NCI-H2196 treated with DMSO at 0.1 percent for 48 hours (cell line): ENCODE measurements around the gene CNOT10.
"Not testable (repeated sequence)": the region's sequence is repeated elsewhere in the genome, so short reads cannot be mapped to it uniquely, and the experiment has no call there.

ENCODE experiments used
- DNase-seq: peaks from one replicate; lab custom pipeline; 2025; ENCODE audit not compliant: unreplicated experiment; lab: John Stamatoyannopoulos, UW

CNOT10 gene

DNA sequence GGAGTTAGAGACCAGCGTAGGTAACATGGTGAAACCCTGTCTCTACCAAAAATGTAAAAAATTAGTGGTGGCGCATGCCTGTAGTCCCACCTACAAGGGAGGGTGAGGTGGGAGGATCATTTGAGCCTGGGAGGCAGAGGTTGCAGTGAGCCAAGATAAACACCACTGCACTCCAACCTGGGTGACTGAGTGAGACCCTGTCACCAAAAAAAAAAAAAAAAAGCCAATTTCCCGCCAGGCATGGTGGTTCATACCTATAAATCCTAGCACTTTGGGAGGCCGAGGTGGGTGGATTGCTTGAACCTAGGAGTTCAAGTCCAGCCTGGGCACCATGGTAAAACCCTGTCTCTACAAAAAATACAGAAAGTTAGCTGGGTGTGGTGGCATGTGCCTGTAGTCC, 6.9 kb downstream of the CNOT10 start:
- no peak for DNase-seq

DNA sequence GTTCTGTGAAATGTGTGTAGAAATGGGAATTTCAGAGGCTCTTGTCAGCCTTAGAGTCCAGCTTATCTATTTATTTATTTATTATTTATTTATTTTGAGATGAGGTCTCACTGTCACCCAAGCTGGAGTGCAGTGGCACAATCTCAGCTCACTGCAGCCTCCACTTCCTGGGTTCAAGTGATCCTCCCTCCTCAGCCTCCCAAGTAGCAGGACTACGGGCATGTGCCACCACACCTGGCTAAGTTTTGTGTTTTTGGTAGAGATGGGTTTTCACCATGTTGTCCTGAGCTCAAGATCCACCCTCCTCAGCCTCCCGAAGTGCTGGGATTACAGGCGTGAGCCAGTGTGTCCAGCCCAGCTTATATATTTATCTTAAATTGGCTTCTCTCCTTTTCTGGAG, 11.5 kb downstream of the CNOT10 start:
- DNase-seq = no peak

DNA sequence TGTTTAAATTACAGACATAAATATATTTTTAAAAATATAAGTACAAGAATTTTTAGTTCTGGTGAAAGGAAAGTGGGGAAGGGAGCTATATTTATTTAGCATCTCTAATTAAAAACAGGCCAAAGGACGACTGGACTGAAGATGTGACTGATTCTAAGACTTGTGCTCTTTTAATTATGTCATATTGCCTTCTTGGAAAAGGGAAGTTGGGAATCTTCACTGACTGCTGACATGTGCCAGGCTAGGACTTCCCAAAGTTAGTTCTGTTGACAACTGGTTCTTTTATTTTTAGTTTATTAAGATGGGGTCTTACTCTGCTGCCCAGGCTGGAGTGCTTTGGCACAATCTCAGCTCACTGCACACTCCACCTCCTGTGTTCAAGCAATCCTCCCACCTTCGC, 13.5 kb downstream of the CNOT10 start:
- DNase-seq = no peak

DNA sequence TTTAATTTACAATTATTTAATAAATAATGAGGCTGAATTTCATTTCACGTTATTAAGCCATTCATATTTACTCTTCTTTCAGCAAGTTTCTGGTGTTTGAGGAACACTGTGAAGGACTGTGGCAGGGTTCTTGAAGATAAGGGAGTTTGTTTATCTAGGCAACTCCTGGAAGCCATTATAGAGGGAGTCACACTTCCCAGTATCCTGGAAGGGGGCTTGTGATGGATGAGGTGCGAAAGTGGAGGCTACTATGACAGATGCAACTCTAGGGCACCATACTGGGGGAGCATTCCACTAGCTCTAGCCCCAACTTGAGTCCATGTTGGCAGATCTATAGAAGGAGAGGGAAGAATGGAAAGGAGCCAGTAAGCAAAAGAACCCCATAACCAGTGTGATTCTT, 14.4 kb downstream of the CNOT10 start:
- DNase-seq = no peak

DNA sequence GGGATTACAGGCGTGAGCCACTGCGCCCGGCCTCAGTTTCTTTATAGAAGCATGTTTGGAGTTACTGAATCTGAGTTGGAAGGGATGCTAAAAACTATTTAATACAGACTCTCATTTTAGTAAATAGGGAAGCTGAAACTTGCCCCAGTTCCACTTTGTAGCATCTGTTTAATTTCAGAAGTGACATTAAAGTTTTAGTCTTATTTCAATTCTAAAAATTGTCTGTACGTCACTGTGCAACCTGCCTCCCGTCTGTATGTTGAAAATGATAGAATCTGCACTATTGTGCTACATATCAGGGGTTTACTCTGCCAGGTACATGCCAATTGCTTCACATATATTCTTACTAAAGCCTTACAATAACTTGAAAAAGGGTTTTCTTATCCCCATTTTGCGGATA, 15.3 kb downstream of the CNOT10 start:
- no peak for DNase-seq

DNA sequence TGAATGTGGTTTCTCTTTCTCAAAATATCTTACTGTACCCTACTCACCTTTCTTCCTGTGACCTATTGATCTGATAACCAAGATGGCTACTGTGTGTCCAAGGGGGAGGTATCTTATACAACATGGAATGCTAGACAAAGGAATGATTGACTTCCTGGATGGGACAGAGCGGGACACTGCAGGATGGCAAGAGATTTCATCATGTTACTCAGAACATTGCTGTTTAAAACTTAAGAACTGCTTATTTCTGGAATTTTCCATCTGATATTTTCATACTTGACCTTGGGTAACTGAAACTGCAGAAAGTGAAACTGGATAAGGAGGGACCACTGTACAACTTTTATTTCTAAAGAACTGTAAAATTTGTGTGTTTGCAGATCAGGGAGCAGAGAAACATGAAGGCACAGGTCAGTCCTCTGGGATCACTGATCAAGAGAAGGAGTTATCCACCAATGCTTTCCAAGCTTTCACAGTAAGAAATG, 18.5 kb downstream of the CNOT10 start:
- DNase-seq = no peak

DNA sequence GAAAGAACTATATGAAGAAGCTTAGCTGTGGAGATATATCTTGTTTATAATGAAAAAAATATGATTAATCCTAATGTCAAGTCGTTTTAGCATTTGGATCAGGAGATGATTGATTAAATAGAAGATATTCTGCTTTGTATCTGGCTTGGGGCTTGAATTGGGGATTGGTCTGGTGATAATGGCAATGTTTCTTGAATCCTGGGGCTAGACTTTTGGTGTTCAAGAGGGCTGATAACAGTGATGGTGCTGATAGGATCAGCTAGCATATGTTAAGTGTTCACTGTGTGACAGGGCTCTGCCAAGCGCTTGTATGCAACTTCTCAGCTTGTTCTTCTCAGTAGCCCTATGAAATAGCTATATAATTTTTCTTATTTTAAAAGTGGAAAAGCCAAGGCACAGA, 20.2 kb downstream of the CNOT10 start:
- no peak for DNase-seq

DNA sequence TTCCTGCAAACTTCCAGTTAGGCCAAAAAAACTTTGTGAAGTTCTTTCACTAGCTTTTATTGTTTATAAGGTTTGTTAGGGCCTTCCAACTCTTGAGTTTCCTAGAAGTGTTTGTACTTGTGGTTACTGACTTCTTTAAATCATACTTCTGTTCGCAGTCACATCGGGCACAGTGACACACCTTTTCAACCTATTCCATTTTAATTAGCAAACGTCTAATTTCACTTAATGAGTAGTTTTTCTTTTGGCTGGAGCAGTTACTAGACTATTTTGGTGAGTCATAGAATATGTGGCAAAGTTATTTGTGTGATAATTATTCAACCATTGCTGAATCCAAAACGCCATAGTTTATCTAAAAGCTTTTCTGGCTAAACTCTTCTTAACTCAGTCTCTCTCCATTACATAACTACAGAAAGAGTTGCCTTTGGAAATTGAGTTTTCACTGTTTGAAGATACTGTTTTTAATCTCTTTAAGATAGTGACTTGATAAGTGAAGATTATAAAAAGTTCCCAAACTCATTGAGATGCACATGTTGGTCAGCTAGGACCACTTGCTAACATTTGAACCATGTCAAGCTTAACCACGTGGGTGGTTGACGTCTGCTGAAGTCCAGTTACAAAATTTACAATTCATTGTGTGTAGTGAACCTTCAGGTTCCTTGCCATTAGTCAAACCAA, 21.5 kb downstream of the CNOT10 start:
- DNase-seq = no peak

DNA sequence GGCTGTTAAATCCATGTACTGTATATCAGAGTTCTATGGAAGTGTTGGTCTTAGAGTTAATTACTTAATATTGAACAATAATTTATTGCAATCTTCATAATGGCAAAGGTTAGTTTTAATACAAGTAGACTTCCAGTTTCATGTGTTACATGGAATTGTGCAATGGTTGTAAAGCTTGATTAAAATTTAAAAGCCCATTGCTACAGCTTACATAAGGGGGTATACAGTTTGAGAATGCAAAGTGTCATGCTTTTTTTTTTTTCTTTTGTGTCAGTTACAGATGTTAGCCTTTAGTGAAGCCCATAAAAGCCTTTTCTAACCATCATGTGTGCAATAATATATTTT, 22.0 kb downstream of the CNOT10 start:
- no peak for DNase-seq

DNA sequence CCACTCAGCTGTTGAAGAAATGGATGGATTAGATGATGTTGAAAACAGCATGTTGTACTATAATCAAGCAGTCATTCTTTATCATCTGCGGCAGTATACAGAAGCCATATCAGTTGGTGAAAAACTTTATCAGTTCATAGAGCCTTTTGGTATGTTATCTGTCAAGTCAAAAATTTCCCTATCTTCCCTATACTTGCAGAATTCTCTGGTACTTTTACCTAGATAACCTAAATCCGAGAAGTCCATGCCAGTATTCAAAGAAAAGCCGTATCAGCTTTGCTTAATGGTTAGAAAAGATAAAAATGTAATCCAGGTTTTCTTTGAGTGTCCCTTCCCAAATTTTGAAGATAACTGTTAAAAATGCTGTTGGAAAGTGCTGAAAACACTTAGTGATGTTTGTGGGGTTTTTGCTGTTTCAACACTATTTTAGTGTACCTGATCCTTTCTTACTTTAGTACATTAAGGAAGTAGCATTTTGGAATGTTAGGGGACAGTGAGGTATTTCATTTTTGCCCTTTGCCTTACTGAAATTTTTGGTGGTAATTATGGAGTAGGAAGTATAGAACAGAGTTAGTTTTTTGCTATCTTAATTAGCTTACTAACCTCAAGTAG, 23.8 kb downstream of the CNOT10 start:
- DNase-seq = no peak

DNA sequence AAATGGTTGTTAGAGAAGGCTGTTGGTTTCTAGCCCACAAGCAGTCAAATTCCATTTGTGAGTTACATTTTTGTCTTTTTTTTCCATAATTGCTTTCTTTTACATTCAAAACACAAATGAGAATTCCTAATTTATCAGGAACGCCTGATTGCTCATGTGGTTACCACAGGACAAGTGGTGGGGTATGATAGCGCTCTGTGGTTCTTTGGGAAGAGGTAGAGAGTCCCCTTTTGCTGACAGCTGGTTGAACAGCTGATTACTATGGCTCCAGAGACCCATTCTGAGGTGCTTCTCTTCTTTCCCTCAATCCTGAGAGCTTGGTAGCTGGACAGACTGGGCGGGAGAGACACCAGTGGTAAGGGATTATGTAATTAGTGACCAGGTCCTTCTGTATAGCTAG, 24.4 kb downstream of the CNOT10 start:
- DNase-seq = no peak

DNA sequence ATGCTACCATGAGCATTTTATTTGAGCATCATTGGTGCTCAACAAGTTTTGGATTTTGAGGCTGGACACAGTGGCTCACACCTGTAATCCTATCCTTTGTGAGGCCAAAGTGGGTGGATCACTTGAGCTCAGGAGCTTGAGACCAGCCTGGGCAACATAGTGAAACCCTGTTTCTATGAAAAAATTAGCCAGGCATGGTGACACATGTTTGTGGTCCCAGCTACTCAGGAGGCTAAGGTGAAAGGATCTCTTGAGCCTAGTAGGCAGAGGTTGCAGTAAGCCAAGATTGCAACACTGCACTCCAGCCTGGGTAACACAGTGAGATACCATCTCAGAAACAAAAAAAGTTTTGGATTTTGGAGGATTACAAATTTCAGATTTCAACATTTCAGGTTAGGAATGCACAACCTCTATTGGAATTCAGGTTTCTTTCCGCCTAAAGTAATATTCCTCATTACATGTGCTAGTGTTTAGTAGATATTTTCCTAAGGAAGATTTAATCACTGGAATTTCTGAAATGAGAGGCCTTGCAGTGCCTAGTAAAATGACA, 27.6 kb downstream of the CNOT10 start:
- no peak for DNase-seq

DNA sequence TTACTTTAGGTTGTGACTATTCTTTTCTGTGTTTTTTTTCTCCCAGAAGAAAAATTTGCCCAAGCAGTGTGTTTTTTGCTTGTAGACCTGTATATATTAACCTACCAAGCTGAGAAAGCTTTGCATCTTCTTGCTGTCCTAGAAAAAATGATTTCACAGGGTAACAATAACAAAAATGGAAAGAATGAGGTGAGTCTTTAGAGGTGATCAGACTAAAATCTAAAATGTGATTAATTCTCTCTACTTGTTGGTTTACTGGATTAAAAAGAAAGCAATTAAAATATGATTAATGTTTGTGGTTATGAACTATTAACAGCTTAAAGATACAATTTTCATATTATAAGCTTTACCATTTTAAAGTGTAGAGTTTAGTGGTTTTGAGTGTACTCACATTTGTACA, 28.2 kb downstream of the CNOT10 start:
- DNase-seq = no peak

DNA sequence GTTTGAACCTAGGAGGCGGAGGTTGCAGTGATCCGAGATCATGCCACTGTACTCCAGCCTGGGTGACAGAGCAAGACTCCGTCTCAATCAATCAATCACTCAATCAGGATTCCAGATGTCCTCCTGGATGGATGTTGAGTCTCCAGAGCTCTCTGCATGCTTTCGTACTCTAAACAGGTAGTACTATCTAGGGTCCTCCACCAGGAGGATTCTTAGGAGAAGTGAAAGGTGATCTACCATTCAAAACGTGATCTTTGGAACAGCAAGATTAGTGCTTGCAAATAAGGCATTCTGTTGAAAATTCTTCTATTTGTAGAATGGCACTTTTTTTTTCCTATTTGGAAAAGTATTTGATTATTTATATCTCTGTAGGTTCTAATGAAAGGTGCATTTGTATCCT, 34.3 kb downstream of the CNOT10 start:
- no peak for DNase-seq

DNA sequence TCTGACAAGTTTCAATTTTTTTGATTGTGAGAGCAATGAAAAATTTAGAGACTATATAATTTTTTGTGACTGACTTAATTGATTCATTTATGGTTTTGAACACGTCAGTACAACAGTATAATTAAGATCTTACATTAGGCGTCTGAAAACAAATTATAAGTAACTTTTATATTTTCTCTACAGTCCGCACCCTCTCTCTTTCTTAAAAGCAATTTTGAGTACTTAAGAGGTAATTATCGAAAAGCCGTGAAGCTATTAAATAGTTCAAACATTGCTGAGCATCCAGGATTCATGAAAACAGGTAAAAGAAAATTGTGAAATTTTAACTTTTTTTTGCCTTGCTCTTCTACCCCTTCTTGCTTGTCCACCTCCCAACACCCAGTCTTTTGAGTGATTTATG, 34.9 kb downstream of the CNOT10 start:
- no peak for DNase-seq

DNA sequence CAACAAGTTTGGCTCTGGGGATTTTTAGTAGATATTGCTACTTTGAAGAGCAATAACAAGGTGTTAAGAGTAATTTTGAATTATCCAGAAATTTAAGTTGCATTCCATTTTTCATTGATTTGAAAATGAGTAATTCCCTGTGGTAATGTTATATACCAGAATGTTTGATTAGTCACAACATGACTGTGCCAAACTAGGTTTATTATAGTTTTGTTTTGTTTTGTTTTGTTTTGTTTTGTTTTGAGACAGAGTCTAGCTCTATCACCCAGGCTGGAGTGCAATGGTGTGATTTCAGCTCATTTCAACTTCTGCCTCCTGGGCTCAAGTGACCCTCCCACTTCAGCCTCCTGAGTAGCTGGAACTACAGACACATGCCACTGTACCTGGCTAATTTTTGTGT, 40.7 kb downstream of the CNOT10 start:
- no peak for DNase-seq

DNA sequence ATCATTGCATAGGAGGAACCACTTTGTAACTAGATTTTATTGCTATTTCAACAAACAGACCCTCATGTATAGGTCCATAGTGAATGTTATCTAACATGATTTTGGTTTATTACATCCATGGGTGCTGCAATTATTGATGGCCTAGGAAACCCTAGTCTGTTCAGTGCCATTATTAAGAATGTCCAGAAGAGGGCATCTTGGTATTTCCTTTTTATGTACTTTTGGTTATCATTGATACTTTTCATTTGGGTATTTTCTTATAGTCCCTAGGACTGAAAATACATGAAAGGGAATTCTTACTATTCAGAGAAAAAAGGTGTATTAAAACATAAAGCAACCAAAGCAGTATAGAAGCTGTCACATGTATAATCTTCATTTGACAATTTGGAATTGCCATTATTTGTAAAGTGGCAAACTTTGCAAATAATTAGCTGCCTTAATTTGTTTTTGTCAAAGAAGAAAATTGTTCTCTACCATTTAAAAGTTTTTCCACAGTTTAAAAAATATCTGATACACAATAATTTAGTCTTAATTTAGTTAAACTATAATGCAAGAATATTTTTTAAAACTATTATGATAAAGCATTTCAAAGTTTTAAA, 48.7 kb downstream of the CNOT10 start:
- DNase-seq = peak; percentile 8

DNA sequence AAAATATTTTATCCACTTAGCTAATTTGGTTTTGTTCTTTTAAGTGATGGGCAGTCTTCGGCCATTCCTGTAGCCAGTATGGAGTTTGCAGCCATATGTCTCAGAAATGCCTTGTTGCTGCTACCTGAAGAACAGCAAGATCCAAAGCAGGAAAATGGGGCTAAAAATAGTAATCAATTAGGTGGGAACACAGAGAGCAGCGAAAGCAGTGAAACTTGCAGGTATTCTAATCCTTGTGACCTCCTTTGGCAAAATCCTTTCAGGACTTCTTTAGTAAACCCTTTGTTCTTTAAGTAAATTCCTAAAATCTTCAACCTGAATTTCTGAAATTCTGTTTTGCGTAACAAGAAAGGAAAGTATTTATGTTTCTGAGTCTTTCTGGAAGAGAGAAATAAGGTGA, 49.8 kb downstream of the CNOT10 start:
- DNase-seq = no peak

DNA sequence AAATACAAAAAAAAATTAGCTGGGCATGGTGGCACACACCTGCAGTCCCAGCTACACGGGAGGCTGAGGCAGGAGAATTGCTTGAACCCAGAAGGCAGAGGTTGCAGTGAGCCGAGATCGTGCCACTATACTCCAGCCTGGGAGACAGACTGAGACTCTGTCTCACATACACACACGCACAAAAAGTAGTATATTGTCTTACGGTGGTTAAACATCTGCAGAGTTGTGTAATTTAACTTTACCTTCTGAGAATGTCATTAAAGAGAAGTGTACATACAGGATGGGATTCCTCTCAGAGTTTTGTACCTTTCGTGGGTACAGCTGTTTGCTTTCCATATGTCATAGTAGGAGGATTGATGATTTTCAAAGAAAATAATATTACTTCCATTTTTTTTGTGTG, 58.5 kb downstream of the CNOT10 start:
- DNase-seq = not testable (repeated sequence)

DNA sequence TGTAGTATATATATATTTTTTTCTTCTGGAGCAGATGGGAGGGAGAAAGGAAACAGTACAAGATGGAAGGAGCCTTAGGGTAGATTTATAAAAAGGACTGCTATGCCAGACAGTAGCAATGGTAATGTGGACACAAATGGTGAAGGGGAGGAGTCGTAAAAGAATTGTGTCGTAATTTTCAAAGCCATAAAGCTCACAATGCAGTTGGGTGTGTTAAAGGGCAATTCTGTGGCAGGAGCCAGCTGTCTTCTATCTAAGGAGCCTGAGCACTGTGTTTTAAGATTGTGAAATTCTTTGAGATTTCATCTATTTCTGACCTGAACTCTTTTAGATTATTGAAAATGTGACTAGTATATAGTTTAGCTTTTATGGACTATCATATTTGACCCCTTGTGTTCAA, 58.9 kb downstream of the CNOT10 start:
- no peak for DNase-seq

DNA sequence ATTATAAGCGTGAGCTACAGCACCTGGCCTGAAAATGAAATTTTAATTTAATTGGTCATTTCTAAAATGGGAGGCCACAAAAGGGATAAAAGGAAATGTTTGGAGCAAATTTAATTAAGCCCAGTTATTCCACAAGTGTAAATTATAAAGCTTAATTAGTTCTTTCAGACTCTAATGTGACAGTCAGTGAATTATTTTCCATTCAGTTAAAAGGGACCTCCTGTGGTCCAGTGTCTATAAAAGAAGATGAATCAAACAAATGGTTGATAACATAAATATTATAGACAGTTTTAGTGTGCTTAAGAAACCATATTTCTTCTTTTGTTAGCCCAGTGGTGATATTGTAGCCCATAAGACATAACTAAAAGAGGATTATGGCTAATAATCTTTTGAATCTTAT, 66.4 kb downstream of the CNOT10 start:
- DNase-seq = no peak

DNA sequence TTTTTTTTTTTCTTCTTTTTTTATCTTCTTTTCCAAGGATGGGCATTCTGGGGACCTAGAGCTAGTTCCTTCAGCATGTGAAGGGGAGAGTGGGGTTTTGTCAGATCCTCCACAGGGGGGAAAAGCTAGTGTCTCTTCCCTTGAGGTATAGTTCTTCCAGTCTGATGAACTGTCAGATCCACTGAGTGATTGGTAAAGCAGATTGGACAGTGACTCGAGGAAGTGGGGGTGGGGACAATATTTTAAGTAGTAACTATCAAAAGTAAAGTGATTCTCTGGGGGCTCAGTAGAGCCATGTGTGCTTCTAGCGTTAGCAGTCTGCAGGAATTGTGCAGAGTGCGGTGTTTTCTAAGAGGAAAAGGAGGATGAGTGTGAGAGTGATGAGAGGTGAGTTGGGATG, 70.8 kb downstream of the CNOT10 start:
- DNase-seq = no peak
